GM04503 (cell line): ENCODE measurements around the gene GKAP1.
"Not testable (repeated sequence)": the region's sequence is repeated elsewhere in the genome, so short reads cannot be mapped to it uniquely, and the experiment has no call there.

ENCODE experiments used
- DNase-seq: peaks from one replicate; pipeline ENCODE4 v3.0.0-alpha.2; 2012; ENCODE audit warnings: low read depth

GKAP1 gene

DNA sequence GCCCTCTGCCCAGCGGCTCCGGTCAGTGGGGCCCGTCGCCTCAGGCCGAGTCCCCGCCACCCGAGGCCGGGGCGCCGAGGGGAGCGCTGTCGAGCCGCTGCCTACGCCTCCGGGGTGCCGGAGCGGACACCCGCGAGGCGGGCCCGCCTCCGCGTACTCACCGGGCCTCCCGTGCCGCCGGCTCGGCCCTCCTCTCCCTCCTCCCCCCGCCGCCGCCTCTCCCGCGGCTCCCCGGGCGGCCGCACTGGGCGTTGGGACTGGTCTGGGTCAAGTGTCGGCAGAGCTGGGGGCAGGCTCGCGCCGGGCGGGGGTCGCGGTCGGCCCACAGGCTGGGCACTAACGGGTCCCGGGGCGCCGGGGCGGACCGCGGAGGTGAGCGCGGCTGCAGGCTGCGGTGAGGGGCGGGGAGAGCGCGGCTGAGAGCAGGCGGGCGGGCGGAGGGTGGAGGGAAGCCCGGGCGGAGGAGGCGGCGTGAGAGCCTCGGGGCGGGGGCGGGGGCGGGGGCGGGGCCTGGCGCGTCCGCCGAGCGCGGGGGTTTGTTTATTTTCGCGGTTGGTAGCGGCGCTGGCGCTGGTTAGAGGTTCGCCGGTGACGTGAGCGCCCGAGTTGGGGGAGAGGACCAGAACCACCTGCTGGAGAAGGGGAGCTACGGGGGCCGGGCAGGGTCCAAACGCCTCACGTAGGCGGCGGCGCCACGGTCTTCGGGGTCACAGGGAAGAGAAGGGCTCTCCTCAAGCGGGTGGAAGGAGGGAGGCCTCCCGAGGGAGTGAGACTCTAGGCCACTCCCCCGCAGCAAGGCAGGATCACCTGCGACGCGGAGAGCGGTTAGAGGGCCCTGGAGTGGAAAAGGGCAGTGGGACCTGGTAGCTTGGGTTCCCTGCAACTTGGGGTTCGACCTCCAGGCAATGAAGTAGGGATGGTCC, at the start of gene GKAP1:
GKAP1 (minus strand) TSS at position 414 of the 923 bp plus-strand sequence. CDS start 11,252 bp downstream, outside the sequence.
- not testable (repeated sequence) for DNase-seq

DNA sequence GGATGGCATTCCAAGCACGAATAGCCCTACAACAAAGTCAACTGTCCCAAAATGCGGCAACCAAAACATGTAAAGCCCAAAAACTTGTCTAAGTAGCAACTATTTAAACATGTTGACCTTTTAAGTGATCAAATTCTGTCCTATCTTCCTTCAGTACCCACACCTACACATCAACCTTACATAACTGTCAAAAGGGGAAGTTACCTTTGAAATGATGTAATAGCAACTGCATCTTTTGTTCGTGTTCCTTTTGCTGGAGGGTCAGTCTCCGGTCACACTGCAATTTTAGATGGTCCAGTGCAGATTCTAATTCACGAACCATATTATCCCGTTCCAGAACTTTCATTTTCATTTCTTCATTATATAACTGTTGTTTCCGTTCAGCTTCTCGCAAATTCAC, 32.3 kb upstream of the GKAP1 start:
- not testable (repeated sequence) for DNase-seq

DNA sequence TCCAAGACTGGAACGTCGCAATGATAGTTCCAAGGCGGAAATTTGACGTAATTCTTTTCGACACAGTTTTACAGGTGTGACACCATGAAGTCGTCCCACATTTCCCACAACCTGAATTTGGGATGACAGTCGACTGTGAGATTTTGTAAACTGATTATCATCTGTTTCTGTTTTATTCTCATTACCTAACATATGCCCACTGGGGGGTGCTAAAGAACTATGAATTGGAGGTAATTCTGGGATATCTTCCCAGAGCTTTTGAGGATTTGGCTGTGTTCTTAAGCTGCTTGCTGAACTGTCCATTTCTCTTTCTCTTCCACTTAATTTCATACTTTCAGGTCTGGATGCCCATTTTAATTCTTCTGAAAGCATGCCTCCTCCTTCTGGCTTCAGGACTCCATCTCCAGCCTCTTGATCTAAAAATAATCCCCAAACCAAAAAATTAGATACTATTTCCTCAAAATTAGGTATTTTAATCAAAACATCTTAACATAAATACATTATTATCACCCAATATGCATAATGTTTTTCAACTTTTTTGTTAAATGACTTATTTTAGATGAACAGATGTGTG, 19.6 kb upstream of the GKAP1 start:
- DNase-seq: not testable (repeated sequence)

DNA sequence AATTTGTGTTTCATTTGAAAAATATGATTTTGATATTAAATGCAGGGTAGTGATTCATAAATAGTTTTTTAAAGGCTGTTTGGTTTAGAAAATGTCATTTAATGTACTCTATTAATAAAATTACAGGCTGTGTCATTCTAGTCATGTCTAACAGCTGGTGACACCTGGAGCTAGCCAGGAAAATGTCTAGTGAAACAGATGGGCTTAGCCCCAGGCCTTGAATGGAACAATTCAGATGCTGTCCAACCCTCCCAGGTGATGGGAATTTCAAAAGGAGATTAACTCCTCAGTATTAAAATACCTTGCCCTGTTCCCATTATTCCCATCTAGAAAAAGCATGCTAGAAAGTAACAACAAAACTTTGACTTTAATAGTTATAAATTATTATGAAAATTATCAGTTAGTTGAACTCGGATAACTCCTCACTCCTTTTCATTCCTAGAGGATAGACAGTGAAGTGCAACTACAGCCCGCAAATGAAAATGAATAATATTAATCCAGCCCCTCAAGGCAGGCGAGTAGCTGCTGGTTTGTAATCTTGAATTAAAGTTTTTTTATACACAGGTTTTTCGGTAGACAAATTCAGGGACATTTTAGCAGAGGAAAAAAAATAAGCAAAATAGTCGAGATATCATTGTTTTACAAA, 13.0 kb upstream of the GKAP1 start:
- DNase-seq: not testable (repeated sequence)

DNA sequence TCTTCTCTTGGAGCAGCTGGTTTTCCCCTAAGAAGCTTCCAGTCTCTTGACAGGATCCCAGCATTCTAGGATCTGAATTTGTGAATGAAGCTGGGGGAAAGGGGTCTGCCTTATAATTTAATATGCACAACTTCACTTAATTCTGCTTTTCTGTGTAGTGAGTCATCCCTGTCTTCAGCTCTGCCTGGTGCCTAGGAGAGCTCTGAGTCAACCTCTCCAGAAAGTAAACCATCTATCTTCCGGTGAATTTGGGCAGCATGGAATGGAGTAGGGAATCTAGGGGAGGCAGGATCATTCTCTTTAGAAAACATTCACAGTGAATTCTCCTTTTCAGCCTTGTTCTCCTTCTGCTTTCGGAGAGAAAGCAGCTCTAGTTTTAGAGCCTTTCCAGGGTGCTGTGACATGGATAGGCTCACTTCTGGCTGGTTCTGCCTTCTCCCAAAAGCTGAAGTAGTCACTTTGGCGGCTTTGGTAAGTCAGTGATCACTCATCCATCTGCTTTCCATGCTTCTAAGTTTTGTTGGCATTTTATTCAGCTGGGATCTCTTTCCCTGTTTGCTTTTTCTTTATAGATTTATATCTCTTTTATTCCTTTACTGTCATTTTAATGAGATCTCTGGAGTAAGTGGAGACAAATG, 7.5 kb upstream of the GKAP1 start:
- DNase-seq: peak; percentile 15

DNA sequence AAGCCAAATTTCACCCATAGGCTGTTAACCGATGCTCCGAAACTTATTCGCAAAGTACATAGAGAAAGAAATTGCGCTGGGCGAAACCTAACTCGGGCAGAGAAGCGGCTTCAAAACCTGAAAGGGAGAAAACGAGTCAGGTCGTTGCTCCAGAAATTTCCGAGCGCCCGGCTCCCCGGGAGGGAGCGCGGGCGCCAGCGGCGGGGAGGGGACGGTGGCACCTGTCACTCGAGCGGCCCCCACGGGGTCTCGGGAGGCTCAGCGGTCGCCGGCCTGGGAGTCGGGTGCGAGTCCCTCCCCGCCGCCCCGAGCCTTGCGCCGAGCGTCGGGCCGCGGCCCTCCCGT, 586 bp downstream of the GKAP1 start:
- not testable (repeated sequence) for DNase-seq

DNA sequence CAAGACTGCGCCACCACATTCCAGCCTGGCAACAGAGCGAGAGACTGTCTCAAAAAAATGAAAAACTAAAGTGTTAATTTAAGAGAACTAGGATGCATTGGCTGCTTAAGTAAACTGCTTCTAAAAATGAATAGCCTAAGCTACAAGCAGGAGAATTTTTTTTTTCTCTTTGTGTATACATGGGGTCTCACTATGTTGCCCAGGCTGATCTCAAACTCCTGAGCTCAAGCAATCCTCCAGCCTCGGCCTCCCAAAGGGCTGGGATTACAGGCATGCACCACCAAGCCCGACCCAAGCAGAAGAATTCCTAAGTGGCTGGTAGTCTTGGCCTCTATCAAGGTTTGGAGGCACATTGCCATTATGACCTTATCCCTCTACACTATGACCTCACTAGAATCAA, 2.4 kb downstream of the GKAP1 start:
- not testable (repeated sequence) for DNase-seq

DNA sequence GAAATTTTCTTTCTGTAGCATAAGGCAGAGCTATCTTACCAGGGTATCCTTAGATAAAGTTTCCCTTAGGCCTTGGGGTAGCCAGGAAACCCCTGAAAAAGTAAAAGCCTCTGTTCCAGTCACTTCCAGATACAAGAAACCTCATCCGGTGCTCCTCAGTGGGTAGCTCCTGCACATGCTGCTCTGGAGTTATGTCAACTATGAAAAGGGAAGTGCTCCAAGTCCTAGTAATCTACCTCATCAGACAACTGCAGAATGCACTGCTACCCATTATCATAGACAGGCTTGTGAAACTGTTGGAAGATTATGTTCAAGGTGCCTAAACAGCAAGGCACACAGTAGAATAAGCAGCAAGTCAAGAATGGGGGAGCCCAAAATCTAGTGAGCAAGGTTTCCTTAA, 8.4 kb downstream of the GKAP1 start:
- DNase-seq: not testable (repeated sequence)

DNA sequence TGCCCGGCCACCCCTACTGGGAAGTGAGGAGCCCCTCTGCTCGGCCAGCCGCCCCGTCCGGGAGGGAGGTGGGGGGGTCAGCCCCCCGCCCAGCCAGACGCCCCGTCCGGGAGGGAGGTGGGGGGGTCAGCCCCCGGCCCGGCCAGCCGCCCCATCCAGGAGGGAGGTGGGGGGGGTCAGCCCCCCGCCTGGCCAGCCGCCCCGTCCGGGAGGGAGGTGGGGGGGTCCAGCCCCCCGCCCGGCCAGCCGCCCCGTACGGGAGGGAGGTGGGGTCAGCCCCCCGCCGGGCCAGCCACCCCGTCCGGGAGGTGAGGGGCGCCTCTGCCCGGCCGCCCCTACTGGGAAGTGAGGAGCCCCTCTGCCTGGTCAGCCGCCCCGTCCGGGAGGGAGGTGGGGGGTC, 13.1 kb downstream of the GKAP1 start:
- not testable (repeated sequence) for DNase-seq

DNA sequence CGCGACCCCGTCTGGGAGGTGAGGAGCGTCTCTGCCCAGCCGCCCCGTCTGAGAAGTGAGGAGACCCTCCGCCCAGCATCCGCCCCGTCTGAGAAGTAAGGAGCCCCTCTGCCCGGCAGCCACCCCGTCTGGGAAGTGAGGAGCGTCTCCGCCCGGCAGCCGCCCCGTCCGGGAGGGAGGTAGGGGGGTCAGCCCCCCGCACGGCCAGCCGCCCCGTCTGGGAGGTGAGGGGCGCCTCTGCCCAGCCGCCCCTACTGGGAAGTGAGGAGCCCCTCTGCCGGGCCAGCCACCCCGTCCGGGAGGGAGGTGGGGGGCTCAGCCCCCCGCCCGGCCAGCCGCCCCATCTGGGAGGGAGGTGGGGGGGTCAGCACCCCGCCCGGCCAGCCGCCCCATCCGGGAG, 13.6 kb downstream of the GKAP1 start:
- DNase-seq: not testable (repeated sequence)

DNA sequence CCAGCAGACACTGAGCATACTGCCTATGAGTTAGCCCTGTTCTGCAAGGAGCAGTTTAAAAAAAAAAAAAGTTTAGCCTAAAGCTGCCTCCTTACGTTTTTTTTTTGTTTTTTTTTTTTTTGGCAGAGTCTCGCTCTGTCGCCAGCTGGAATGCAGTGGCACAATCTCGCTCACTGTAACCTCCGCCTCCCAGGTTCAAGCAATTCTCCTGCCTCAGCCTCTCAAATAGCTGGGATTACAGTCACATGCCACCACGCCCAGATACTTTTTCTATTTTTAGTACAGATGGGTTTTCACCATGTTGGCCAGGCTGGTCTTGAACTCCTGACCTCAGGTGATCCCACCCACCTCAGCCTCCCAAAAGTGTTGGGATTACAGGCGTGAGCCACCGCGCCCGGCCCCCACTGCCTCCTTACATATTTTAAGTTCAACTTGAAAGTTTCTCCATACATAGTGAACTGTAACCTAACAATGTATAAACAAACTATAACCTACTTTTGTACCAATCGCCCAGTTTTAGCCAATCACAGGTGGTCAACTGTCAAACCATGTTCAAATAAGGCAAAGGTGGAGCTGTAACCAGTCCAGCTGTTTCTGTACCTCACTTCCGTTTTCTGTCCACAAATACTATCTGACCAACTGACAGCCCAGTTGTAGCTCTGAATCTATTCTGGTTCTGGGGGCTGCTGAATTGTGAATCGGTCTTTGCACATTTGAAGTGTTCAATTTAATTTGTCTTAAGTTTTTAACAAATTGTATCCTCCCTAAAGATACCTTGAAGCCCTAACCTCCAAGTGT, 17.1 kb downstream of the GKAP1 start:
- no peak for DNase-seq

DNA sequence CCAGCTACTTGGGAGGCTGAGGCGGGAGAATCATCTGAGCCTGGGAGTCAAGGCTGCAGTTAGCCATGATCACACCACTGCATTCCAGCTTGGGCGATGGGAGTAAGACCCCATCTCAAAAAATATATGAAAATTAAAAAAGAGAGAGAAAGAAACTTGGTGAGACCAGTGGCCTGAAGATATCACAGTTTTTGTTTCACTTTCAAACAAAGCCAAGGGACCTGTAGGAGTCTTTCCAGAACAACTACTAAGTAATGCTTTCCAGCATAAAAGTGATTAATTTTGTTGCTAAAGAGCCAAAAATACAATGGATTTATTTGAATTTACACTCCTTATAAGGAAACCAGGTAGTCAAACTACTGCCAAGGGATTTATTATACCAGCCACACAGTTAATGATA, 23.5 kb downstream of the GKAP1 start:
- no peak for DNase-seq

DNA sequence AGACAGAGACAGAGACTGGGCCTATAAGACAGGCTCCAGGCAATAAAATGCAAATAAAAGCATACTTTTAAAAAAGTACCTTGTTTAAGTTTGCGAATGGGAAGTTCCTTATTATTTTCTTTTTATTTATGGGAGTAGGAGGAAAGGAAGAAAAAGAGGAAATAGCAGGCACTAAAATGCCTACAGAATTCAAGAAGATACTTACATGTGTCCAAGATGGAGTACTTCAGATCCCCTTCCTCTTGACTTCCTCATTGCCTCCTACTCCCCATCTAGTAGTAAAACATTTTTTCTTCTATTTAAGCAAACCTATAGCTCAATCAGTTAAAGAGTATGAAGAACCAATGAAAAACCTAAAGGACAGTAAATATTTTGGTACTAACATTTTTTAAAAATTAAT, 24.8 kb downstream of the GKAP1 start:
- no peak for DNase-seq

DNA sequence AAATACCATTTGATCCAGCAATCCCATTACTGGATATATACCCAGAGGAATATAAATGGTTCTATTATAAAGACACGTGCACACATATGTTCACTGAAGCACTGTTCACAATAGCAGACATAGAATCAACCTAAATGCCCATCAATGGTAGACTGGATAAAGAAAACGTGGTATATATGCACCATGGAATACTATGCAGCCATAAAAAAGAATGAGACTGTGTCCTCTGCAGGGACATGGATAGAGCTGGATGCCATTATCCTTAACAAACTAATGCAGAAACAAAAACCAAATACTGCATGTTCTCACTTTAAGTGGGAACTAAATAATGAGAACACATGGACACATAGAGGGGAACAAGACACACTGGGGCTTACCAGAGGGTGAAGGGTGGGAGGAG, 39.4 kb downstream of the GKAP1 start:
- DNase-seq: no peak

DNA sequence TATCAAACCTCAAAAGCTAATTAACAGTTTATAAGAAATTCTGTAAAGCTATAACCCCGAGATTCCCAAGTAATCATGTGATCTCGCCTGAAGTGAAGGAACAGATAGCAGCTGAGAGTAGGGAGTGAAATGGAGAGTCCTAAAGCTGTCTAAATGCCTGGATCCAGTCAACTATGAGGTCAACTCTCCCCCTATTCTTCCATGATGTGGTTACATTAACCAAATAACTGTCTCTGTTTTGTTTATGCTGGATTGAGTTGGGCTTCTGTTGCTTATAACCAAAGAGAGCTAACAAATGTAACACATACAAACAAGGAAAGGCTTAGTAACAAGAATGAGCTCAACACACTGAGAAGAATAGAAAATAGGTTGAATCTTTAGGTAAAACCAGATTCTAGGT, 41.6 kb downstream of the GKAP1 start:
- no peak for DNase-seq

DNA sequence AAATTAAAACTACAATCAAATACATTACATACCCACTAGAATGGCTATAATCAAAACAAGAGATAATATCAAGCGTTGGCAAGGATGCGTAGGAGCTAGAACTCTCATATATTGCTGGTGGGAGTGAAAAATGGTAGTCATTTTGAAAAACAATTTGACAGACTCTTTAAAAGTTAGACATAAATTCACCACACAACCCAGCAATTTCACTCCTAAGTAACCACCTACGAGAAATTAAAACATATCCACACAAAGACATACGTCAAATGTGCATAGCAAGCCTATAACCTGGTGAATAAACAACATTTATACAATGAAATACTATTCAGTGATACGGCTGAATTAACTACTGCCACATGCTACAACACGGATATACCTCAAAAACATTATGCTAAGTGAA, 44.7 kb downstream of the GKAP1 start:
- DNase-seq: no peak

DNA sequence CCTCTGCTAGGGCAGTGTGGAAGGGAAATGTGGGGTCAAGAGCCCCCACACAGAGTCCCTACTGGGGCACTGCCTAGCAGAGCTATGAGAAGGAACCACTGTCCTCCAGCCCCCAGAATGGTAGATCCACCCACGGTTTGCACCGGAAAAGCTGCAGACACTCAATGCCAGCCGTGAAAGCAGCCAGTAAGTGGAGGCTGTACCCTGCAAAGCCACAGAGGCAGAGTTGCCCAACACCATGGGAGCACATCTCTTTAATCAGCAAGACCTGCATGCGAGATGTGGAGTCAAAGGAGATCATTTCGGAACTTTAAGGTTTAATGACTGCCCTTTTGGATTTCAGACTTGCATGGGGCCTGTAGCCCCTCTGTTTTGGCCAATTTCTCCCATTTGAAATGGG, 52.2 kb downstream of the GKAP1 start:
- no peak for DNase-seq

DNA sequence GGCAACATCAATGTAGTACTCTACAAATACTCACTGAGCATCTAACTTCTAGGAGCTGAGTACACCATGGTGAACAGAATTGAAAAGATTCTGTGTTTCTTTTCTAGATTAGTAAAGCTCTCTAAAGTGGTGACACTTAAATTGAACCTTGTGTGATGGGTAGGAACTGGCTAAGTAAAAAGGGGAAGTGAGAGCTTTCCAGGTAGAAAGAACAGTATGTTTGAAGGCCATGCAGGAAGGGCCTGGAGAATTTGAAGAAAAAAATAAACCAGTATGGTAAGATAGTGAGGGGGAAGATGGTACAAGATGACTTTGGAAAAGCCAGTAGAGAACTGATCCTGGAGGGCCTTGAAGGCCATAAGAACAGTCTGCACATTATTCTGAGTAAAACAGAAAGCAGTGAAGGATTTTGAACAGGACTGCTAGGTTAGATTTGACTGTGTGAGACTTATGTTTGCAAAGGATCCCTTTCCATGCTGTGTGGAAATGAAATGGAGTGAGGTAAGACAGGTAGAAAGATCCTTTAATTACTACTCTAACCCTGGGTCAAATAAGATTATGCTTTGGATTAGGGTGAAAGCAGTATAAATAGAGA, 63.1 kb downstream of the GKAP1 start:
- no peak for DNase-seq

DNA sequence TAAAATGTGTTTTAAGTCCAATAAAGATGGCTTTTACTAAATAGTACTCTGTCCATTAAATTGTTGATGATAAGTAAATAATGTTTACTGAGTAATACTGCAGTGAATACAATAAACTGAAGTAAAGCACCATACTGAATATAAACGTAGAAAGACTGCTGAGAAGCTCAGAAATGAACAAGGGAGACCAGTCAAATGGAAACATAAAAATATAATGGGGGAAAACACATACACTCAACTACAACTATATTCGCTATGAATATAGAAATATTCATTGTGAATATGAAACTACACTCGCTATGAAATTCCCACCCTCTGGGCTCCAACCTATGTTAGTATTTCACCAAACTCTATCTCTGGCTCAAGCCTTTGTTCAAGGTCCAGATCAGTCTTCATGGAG, 67.9 kb downstream of the GKAP1 start:
- DNase-seq: no peak

DNA sequence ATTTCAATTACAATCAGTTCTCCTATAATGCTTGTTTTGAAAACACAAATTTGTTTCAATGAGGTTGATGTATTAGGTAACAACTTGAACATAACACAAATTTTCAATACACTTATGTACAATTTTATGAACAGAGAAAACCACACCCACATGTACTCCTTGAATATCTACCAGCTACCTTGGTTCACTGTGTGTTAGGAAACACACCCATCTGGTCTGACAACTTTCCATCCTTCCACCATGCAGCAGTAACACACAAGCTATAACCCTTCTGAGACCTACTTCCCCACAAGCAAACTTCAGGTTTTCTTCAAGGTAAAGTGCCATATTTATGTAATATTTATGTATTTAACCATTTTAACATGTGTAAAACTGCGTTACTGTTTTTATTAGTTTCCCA, 73.4 kb downstream of the GKAP1 start:
- DNase-seq: no peak

DNA sequence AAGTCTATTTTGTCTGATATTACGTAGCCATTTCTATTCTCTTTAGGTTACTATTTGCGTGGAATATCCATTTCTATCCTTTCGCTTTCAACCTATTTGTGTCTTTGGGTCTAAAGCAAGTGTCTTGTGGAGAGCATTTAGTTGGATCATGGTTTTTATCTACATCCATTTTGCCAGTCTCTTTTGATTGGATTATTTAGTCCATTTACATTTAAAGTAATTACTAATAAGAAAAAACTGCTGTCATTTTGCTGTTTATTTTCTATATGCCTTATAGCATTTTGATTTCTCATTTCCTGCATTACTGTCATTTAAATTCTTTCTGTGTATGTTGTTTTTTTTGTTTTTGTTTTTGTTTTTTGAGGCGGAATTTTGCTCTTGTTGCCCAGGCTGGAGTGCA, 83.8 kb downstream of the GKAP1 start:
- no peak for DNase-seq
